Astrocyte of the spinal cord (primary cell): Measurements from ENCODE around the gene UBASH3B.
"Not testable (repeated sequence)": the region's sequence is repeated elsewhere in the genome, so short reads cannot be mapped to it uniquely, and the experiment has no call there.

Source experiments
- DNase-seq: peaks from one replicate; pipeline ENCODE4 v3.0.0; 2011; ENCODE audit warnings: low read depth, low spot score
- H3K4me3 ChIP-seq: 2 replicates; pipeline ENCODE4 v1.5.1; 2011; ENCODE audit warnings: low read depth, mild to moderate bottlenecking, low read length, moderate library complexity
- CTCF ChIP-seq: IDR thresholded peaks from 2 replicates; pipeline ENCODE4 v1.5.1; 2012; ENCODE audit warnings: low read depth, mild to moderate bottlenecking, low read length, inconsistent platforms
- in situ Hi-C: cut with HindIII; loops from 2 replicates; pipeline ENCODE4 v1.10.0; 2017; ENCODE audit warnings: low sequenced_read_pairs

Gene UBASH3B, protein sequence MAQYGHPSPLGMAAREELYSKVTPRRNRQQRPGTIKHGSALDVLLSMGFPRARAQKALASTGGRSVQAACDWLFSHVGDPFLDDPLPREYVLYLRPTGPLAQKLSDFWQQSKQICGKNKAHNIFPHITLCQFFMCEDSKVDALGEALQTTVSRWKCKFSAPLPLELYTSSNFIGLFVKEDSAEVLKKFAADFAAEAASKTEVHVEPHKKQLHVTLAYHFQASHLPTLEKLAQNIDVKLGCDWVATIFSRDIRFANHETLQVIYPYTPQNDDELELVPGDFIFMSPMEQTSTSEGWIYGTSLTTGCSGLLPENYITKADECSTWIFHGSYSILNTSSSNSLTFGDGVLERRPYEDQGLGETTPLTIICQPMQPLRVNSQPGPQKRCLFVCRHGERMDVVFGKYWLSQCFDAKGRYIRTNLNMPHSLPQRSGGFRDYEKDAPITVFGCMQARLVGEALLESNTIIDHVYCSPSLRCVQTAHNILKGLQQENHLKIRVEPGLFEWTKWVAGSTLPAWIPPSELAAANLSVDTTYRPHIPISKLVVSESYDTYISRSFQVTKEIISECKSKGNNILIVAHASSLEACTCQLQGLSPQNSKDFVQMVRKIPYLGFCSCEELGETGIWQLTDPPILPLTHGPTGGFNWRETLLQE

DNA sequence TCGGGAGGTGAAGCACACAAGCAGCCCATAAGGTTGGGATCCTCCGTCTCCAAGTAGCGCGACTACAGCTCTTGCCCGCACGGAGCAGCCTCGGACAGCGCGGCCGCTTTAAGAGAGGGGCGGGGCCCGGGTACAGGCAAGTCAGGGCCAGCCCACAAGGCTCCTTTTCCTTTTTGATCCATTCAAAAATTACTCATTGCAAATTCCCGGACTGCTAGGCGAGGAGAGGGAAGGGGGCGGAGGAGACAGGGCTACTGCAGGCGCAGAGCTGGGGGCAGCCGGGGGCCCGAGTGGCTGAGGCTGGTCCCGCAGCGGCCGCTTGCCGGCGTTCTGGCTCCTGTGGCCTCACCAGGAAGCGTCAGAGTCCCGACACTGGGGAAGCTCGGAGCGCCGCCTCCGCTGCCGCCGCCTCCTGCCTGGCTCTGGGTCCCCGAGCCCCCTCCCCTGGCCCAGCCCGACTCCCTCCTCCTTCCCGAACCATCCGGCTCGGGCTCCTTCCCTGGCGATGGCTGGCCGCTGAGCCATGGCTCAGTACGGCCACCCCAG is at the start of gene UBASH3B:
Gene UBASH3B (plus strand): TSS at position 196 of the 546 bp plus-strand sequence. CDS start 328 bp downstream, at position 524.
- peak within 1 kb of the TSS; percentile 88 for H3K4me3 ChIP-seq
- in situ Hi-C loops = no loop called here
- peak; percentile 93 for DNase-seq
- TF ChIP-seq CTCF = no peak

GRCh38 chr11:122607162-122607561 is 48.4 kb upstream of the UBASH3B start:
- in situ Hi-C loops, DNase-seq, H3K4me3 ChIP-seq: not testable (repeated sequence)

GRCh38 chr11:122612123-122612824 is 43.2 kb upstream of the UBASH3B start:
- in situ Hi-C loops = no loop called here
- no peak for TF ChIP-seq CTCF
- no peak for DNase-seq
- no peak overlapping the region for H3K4me3 ChIP-seq

DNA sequence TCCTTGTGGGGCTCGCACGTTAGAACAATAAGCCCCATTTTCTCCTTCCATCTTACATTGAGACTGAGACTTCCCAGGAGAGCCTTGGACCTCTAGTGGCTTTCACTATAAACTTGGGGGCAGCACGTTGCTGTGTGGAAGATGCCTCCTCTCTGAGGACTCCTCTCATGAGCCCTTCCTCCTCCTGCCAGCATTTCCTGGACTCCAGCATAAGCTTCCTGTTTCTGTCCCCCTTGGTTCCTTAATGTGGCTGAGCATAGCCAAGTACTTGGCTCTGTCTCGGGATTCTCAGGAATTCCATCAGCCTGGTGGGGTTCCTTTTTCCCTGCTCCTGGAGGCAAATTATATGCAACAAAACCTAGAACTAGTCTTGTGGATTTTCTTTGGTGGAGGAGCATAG is 38.8 kb upstream of the UBASH3B start:
- no peak for DNase-seq
- no peak for TF ChIP-seq CTCF
- in situ Hi-C loops = no loop called here
- no peak overlapping the region for H3K4me3 ChIP-seq

DNA sequence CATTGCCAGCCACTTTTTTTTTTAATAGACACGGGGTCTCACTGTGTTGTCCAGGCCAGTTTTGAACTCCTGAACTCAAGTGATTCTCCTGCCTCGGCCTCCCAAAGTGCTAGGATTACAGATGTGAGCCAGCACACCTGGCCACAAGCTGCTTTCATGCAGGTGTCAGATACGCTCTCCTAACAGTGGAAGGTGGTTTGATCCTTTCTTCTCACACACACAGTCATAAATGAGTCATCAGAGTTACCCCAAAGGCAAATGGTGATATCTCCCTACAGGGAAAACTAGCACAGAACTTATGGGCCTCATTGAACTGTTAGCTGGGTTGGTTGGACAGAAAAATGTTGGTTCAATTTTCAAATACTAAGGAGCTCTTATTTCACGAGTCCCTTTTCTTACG is 38.2 kb upstream of the UBASH3B start:
- in situ Hi-C loops = no loop called here
- DNase-seq = no peak
- no peak for TF ChIP-seq CTCF
- H3K4me3 ChIP-seq = no peak overlapping the region

- no peak overlapping the region for H3K4me3 ChIP-seq
- no peak for TF ChIP-seq CTCF
- in situ Hi-C loops = no loop called here
- no peak for DNase-seq
These were observed 37.6 kb upstream of the UBASH3B start for GRCh38 chr11:122617926-122618325.
